Aorta (tissue), 5 donors: ENCODE results near the gene HIBCH. TPM values are rescaled to one million over a fixed set of nuclear protein-coding genes. Genes with fewer than 3 reads are reported as not detected.
"Not testable (repeated sequence)": the region's sequence is repeated elsewhere in the genome, so short reads cannot be mapped to it uniquely, and the experiment has no call there.

Source experiments
- ATAC-seq: fragments of 200-7000 bp; cut with Tn5 transposase; one replicate; pipeline ENCODE4 v1.9.1; 2022; ENCODE audit warnings: moderate library complexity; ENCODE audit not compliant: low FRiP score
- DNase-seq, 2 donors: peaks; one replicate each; pipeline ENCODE4 v3.0.0-alpha.2; 2020
- H3K27ac ChIP-seq, 2 donors: one replicate each; pipeline ENCODE4 v1.5.1; 2013; ENCODE audit warnings: low read length in 2 of 2, mild to moderate bottlenecking in 2 of 2, moderate library complexity in 2 of 2, control low read depth in 1 of 2, inconsistent platforms in 1 of 2, low read depth in 1 of 2
- H3K27me3 ChIP-seq, 2 donors: one replicate each; pipeline ENCODE4 v1.6.1; 2013; ENCODE audit warnings: control low read depth in 1 of 2, low read length in 1 of 2, mild to moderate bottlenecking in 1 of 2, moderate library complexity in 1 of 2; ENCODE audit not compliant: insufficient read depth in 2 of 2, control insufficient read depth in 1 of 2
- H3K36me3 ChIP-seq, 2 donors: one replicate each; pipeline ENCODE4 v1.6.1; 2013; ENCODE audit warnings: control low read depth in 1 of 2, low read length in 1 of 2, mild to moderate bottlenecking in 1 of 2; ENCODE audit not compliant: insufficient read depth in 2 of 2, control insufficient read depth in 1 of 2
- H3K4me1 ChIP-seq, 2 donors: one replicate each; pipeline ENCODE4 v1.6.1; 2013; ENCODE audit warnings: low read length in 2 of 2, control low read depth in 1 of 2, mild to moderate bottlenecking in 1 of 2, moderate library complexity in 1 of 2; ENCODE audit not compliant: insufficient read depth in 2 of 2, control insufficient read depth in 1 of 2
- H3K4me3 ChIP-seq, 2 donors: one replicate each; pipeline ENCODE4 v1.5.1; 2013; ENCODE audit warnings: low read length in 2 of 2, control low read depth in 1 of 2, mild to moderate bottlenecking in 1 of 2
- H3K9me3 ChIP-seq: one replicate; pipeline ENCODE4 v1.6.1; 2013; ENCODE audit warnings: mild to moderate bottlenecking, low read length; ENCODE audit not compliant: control insufficient read depth
- WGBS, 2 donors: extraction: QIAGEN DNeasy Blood & Tissue Kit; methylation state at CpG; one replicate each; pipeline ENCODE4 v1.1.7; 2013; 5-methylcytosine and 5-hydroxymethylcytosine counted together
- intact Hi-C, 2 donors: fragments of 100-400 bp; cut with DNase I; formaldehyde crosslinking; loops; one replicate each; pipeline versions ENCODE4 v1.14.2 to v1.15.0; 2022
- polyA plus RNA-seq, 2 donors: library from polyadenylated mRNA; stranded (reverse); fragments of 200-250 nt; gene quantifications; one replicate each; pipeline ENCODE4 v1.2.3, GENCODE V29; 2013
- total RNA-seq, 2 donors: library from RNA; stranded (reverse); fragmentation: NEBNext Ultra II Directional; extraction: Animal tissue kit (Norgen Biotek cat#: 25700); gene quantifications; one replicate each; pipeline ENCODE4 v1.2.1, GENCODE V29; 2021
- donor health status: healthy with polysubstance abuse.
- donor health status: Bipolar disorder and iron deficiency.
- donor health status: DM: no; HTN: no; CAD: no.
- donor health status: DM: no; HTN: no; CAD: no.
- donor health status: DM: yes; HTN: yes; CAD: no.

HIBCH gene
- total and polyA plus RNA-seq, 4 donors, result 28.9 to 51.5 (median 42.3) TPM

GRCh38 chr2:190158798-190159434, 160.7 kb downstream of the HIBCH start:
- H3K4me1 ChIP-seq, result no peaks in the 10 kb centered on the region
- peaks cover 1% of the 10 kb centered on the region for H3K9me3 ChIP-seq
- ATAC-seq, result peak; percentile 34
- H3K4me3 ChIP-seq, result no peak overlapping the region
- intact Hi-C loops, result no loop called here
- DNase-seq, result no peak
- no peak overlapping the region for H3K27ac ChIP-seq
- no peaks in the 10 kb centered on the region for H3K36me3 ChIP-seq
- no peaks in the 10 kb centered on the region for H3K27me3 ChIP-seq
- WGBS, 2 donors, result 70% methylated on average over 3 of the region's 3 CpGs

- H3K27ac ChIP-seq, H3K4me1 ChIP-seq, intact Hi-C loops, ATAC-seq, DNase-seq, H3K27me3 ChIP-seq, H3K36me3 ChIP-seq, H3K9me3 ChIP-seq, H3K4me3 ChIP-seq: not testable (repeated sequence)
- WGBS, 2 donors, result 88 to 90% methylated on average over 10 of the region's 10 CpGs
These were observed 161.8 kb downstream of the HIBCH start for GRCh38 chr2:190157613-190158528.

GRCh38 chr2:190156530-190157212, 163.0 kb downstream of the HIBCH start:
- Histone ChIP-seq H3K9me3 (peaks cover 1% of the 10 kb centered on the region), H3K4me1 (no peaks in the 10 kb centered on the region), H3K27ac (no peak overlapping the region), H3K4me3 (no peak overlapping the region), H3K27me3 (no peaks in the 10 kb centered on the region), H3K36me3 (no peaks in the 10 kb centered on the region)
- DNase-seq (no peak), ATAC-seq (no peak)
- intact Hi-C loops, result no loop called here
- WGBS, 2 donors, result 90 to 91% methylated on average over 4 of the region's 4 CpGs

Other genes starting within 250 kb of the HIBCH start
- gene INPP1, start 23.8 kb upstream of the HIBCH start, total RNA-seq, result 10 to 100 TPM; 31.8 to 39.7 TPM
- gene INPP1, start 23.8 kb upstream of the HIBCH start, polyA plus RNA-seq, result 10 to 100 TPM; 18.5 to 43.1 TPM
- gene MFSD6, start 88.5 kb upstream of the HIBCH start, total RNA-seq, result 10 to 100 TPM; 20.4 to 21.5 TPM
- gene MFSD6, start 88.5 kb upstream of the HIBCH start, polyA plus RNA-seq, result 10 to 100 TPM; 10.1 to 13.3 TPM
- 1 to 10 TPM; 8.0 to 8.6 TPM for gene NEMP2, start 214.9 kb upstream of the HIBCH start, total RNA-seq
- 1 to 10 TPM in 1 of 2 donors, under 1 TPM in 1; 0.88 to 3.1 TPM for gene NEMP2, start 214.9 kb upstream of the HIBCH start, polyA plus RNA-seq